NOMO-1 treated with dmso at 0.1 percent for 144 hours (cell line): ENCODE data around the gene ATP13A3.

Source experiments
- DNase-seq: peaks from one replicate; lab custom pipeline; 2025; ENCODE audit not compliant: unreplicated experiment; lab: John Stamatoyannopoulos, UW

ATP13A3 gene

GRCh38 chr3:194476784-194477183 lies 10.0 kb downstream of the ATP13A3 start:
- peak; percentile 39 for DNase-seq

- no peak for DNase-seq
These were observed 10.8 kb downstream of the ATP13A3 start for GRCh38 chr3:194475978-194476377.

- DNase-seq = no peak
These were observed 11.5 kb downstream of the ATP13A3 start for GRCh38 chr3:194475138-194475932.

- DNase-seq = no peak
These were observed 12.1 kb downstream of the ATP13A3 start for GRCh38 chr3:194474675-194475074.

GRCh38 chr3:194472290-194472920 lies 14.4 kb downstream of the ATP13A3 start:
- DNase-seq = peak; percentile 21

GRCh38 chr3:194471863-194472262 lies 14.9 kb downstream of the ATP13A3 start:
- DNase-seq = peak; percentile 16

GRCh38 chr3:194470615-194471014 lies 16.2 kb downstream of the ATP13A3 start:
- DNase-seq = no peak

GRCh38 chr3:194469977-194470376 lies 16.8 kb downstream of the ATP13A3 start:
- no peak for DNase-seq

GRCh38 chr3:194468086-194468485 lies 18.7 kb downstream of the ATP13A3 start:
- no peak for DNase-seq

- no peak for DNase-seq
These were observed 19.9 kb downstream of the ATP13A3 start for GRCh38 chr3:194466761-194467356.

- no peak for DNase-seq
These were observed 20.8 kb downstream of the ATP13A3 start for GRCh38 chr3:194465920-194466570.

GRCh38 chr3:194465246-194465645 lies 21.6 kb downstream of the ATP13A3 start:
- DNase-seq = no peak

GRCh38 chr3:194464692-194465091 lies 22.1 kb downstream of the ATP13A3 start:
- DNase-seq = no peak

- no peak for DNase-seq
These were observed 23.9 kb downstream of the ATP13A3 start for GRCh38 chr3:194462936-194463335.

- no peak for DNase-seq
These were observed 26.2 kb downstream of the ATP13A3 start for GRCh38 chr3:194460566-194460965.

- DNase-seq = no peak
These were observed 28.7 kb downstream of the ATP13A3 start for GRCh38 chr3:194458131-194458530.

GRCh38 chr3:194455481-194455880 lies 31.3 kb downstream of the ATP13A3 start:
- DNase-seq = no peak

- DNase-seq = no peak
These were observed 36.5 kb downstream of the ATP13A3 start for GRCh38 chr3:194450341-194450740.

GRCh38 chr3:194449913-194450312 lies 36.9 kb downstream of the ATP13A3 start:
- DNase-seq = no peak

GRCh38 chr3:194447657-194448056 lies 39.1 kb downstream of the ATP13A3 start:
- no peak for DNase-seq

GRCh38 chr3:194447161-194447560 lies 39.6 kb downstream of the ATP13A3 start:
- DNase-seq = no peak

GRCh38 chr3:194446754-194447153 lies 40.0 kb downstream of the ATP13A3 start:
- DNase-seq = no peak
